K562 (cell line): ENCODE measurements around the gene KCNN4. TPM values are rescaled to one million over a fixed set of nuclear protein-coding genes. Genes with fewer than 3 reads are reported as not detected.
A peak's percentile ranks its signal among the peaks of the same experiment; 100 is the strongest.

Source experiments
- CC2D1A ChIP-seq: fragments of 450-650 bp; IDR thresholded peaks from 2 replicates; pipeline ENCODE4 v1.6.1; 2017; ENCODE audit warnings: mild to moderate bottlenecking
- CCNT2 ChIP-seq: IDR thresholded peaks from 2 replicates; pipeline ENCODE4 v1.6.1; 2011; ENCODE audit warnings: borderline replicate concordance, low read depth, mild to moderate bottlenecking, moderate library complexity, mixed read lengths, low read length; ENCODE audit not compliant: insufficient read length; ENCODE audit errors: extremely low read depth
- CTCFL ChIP-seq: IDR thresholded peaks from 2 replicates; pipeline ENCODE4 v1.6.1; 2011; ENCODE audit warnings: borderline replicate concordance, low read depth, mild to moderate bottlenecking, moderate library complexity, low read length; ENCODE audit not compliant: insufficient read depth, poor library complexity, severe bottlenecking
- DLX4 ChIP-seq: fragments of 250-450 bp; sonication (Bioruptor Pico); IDR thresholded peaks from 2 replicates; pipeline ENCODE4 v1.6.1; 2021; ENCODE audit warnings: mild to moderate bottlenecking
- ELK3 ChIP-seq: fragments of 450-650 bp; formaldehyde crosslinking; IDR thresholded peaks from 2 replicates; pipeline ENCODE4 v1.4.0; 2020; ENCODE audit warnings: mild to moderate bottlenecking
- ESRRA ChIP-seq: fragments of 450-650 bp; IDR thresholded peaks from 2 replicates; pipeline ENCODE4 v1.6.1; 2014; ENCODE audit warnings: low read depth, mild to moderate bottlenecking, moderate library complexity, borderline replicate concordance
- ETV5 ChIP-seq: sonication (generic); formaldehyde crosslinking; IDR thresholded peaks from 2 replicates; pipeline ENCODE4 v1.4.0; 2020; ENCODE audit warnings: low read depth, mild to moderate bottlenecking, missing genetic modification reagents
- FOXK1 ChIP-seq: sonication (generic); formaldehyde crosslinking; IDR thresholded peaks from 2 replicates; pipeline ENCODE4 v1.8.0; 2022; ENCODE audit warnings: missing genetic modification reagents, mild to moderate bottlenecking, borderline replicate concordance
- HBP1 ChIP-seq: fragments of 450-650 bp; formaldehyde crosslinking; IDR thresholded peaks from 2 replicates; pipeline ENCODE4 v1.4.0; 2022; ENCODE audit warnings: missing genetic modification characterization
- HDAC6 ChIP-seq: IDR thresholded peaks from 2 replicates; pipeline ENCODE4 v1.6.1; 2012; ENCODE audit warnings: low read depth, mild to moderate bottlenecking, control low read depth, inconsistent platforms, low read length, moderate library complexity
- HOXB6 ChIP-seq: fragments of 250-450 bp; sonication (Bioruptor Pico); IDR thresholded peaks from 2 replicates; pipeline ENCODE4 v1.5.1; 2022; ENCODE audit warnings: mild to moderate bottlenecking, borderline replicate concordance
- KDM1A ChIP-seq, 2 experiments: fragments of 450-650 bp; IDR thresholded peaks; 2 replicates each; pipeline ENCODE4 v1.6.1; 2016; ENCODE audit warnings: mild to moderate bottlenecking in 2 of 2
- PCBP1 ChIP-seq: fragments of 200-400 bp; formaldehyde crosslinking; IDR thresholded peaks from 2 replicates; pipeline ENCODE4 v1.6.1; 2018; ENCODE audit warnings: mild to moderate bottlenecking, low read depth, low read length; ENCODE audit not compliant: poor library complexity, severe bottlenecking
- PHF8 ChIP-seq: fragments of 200-600 bp; sonication (generic); IDR thresholded peaks from 2 replicates; pipeline ENCODE4 v1.6.1; 2012; ENCODE audit warnings: mixed run types, mild to moderate bottlenecking, inconsistent platforms, low read length, moderate library complexity, borderline replicate concordance
- POLR2A ChIP-seq: fragments of 450-650 bp; conservative IDR thresholded peaks from 2 replicates; pipeline ENCODE4 v1.6.1; 2016
- RBM22 ChIP-seq: fragments of 200-400 bp; formaldehyde crosslinking; IDR thresholded peaks from 2 replicates; pipeline ENCODE4 v1.6.1; 2018; ENCODE audit warnings: low read length, low read depth; ENCODE audit not compliant: poor library complexity, severe bottlenecking
- SMARCA5 ChIP-seq: fragments of 450-650 bp; IDR thresholded peaks from 2 replicates; pipeline ENCODE4 v1.6.1; 2016
- SNAPC5 ChIP-seq: fragments of 250-450 bp; sonication (Bioruptor Pico); IDR thresholded peaks from 2 replicates; pipeline ENCODE4 v1.8.0; 2021; ENCODE audit warnings: moderate library complexity, mild to moderate bottlenecking, inconsistent platforms
- STAT5A ChIP-seq: IDR thresholded peaks from 2 replicates; pipeline ENCODE4 v1.6.1; 2012; ENCODE audit warnings: low read length, inconsistent platforms, borderline replicate concordance
- TRIM24 ChIP-seq, 2 experiments: fragments of 450-650 bp; IDR thresholded peaks; 2 replicates each; pipeline ENCODE4 v1.6.1; 2016
- ZC3H11A ChIP-seq: IDR thresholded peaks from 2 replicates; pipeline ENCODE4 v1.6.1; 2012; ENCODE audit warnings: low read depth, low read length, improper control_type of control experiment
- ZNF140 ChIP-seq: fragments of 250-450 bp; sonication (Bioruptor Pico); IDR thresholded peaks from 2 replicates; pipeline ENCODE4 v1.8.0; 2021; ENCODE audit warnings: moderate library complexity, mild to moderate bottlenecking, inconsistent platforms
- ZNF695 ChIP-seq: fragments of 450-650 bp; formaldehyde crosslinking; IDR thresholded peaks from 2 replicates; pipeline ENCODE4 v1.4.0; 2020; ENCODE audit warnings: mild to moderate bottlenecking, moderate library complexity
- ZNF717 ChIP-seq: fragments of 250-450 bp; sonication (Bioruptor Pico); IDR thresholded peaks from 2 replicates; pipeline ENCODE4 v1.5.0; 2021
- ZNF780A ChIP-seq: fragments of 250-450 bp; sonication (Bioruptor Pico); IDR thresholded peaks from 2 replicates; pipeline ENCODE4 v1.5.0; 2021; ENCODE audit warnings: mild to moderate bottlenecking
- polyA plus RNA-seq, 8 experiments: library from polyadenylated mRNA; depleted of rRNA in 4 of 8; stranded (reverse) in 5 of 8; unstranded in 3 of 8; fragments of >200 nt; fragmentation: Nextera tagmentation in 2 of 8; fragmentation: Illumina TruSeq in 1 of 8; extraction: Ambion mirVana in 2 of 8; extraction: Trizol in 1 of 8; gene quantifications; 2 replicates each; pipeline versions ENCODE4 v1.2.1 to v1.2.3, GENCODE V29; 2011 to 2014; ENCODE audit warnings: inconsistent platforms in 1 of 8, missing spikeins in 1 of 8
- total RNA-seq, 7 experiments: library from RNA; depleted of rRNA in 6 of 7; stranded (reverse); fragments of >200 nt in 6 of 7; fragmentation: Illumina TruSeq in 2 of 7; extraction: Trizol in 2 of 7; gene quantifications; 2 replicates each; pipeline versions ENCODE4 v1.2.1 to v1.2.3, GENCODE V29; 2011 to 2021; ENCODE audit warnings: low replicate concordance in 1 of 7

Gene KCNN4
- total and polyA plus RNA-seq, 9 of the 15 experiments (the other 6 are each of a cell fraction or from before 2014, with no cell fraction given): 0.53 to 37.7 (median 25.9) TPM

- no peak for TF ChIP-seq DLX4 (CRISPR knock-in tag)
- no peak for TF ChIP-seq ZNF717 (CRISPR knock-in tag)
- TF ChIP-seq HOXB6 (CRISPR knock-in tag): no peak
- TF ChIP-seq SNAPC5: no peak
- TF ChIP-seq CCNT2: peak; percentile 75
- no peak for TF ChIP-seq ZC3H11A
- no peak for TF ChIP-seq HBP1
- TF ChIP-seq SMARCA5: no peak
- peak; percentile 82 for TF ChIP-seq ESRRA
- peak; percentile 16 for TF ChIP-seq PCBP1
- TF ChIP-seq TRIM24 (IDR thresholded peaks at IDR 0.05): peak in 1 of 2 experiments; percentile 27; a peak in 1 of 4 replicates
- peak; percentile 71; the same call in 1 of the 2 replicates for TF ChIP-seq FOXK1
- no peak for TF ChIP-seq HDAC6
- TF ChIP-seq ELK3: no peak
- peak; percentile 98 for TF ChIP-seq POLR2A
- TF ChIP-seq ZNF780A (CRISPR knock-in tag): no peak
- no peak for TF ChIP-seq CTCFL
- peak; percentile 84 for TF ChIP-seq PHF8
- no peak for TF ChIP-seq CC2D1A
- TF ChIP-seq ZNF140 (CRISPR knock-in tag): no peak
- no peak for TF ChIP-seq STAT5A
- no peak for TF ChIP-seq KDM1A (IDR thresholded peaks at IDR 0.05)
- TF ChIP-seq ETV5 (CRISPR knock-in tag): peak; percentile 54
- peak; percentile 48 for TF ChIP-seq RBM22
- TF ChIP-seq ZNF695 (CRISPR knock-in tag): no peak
These were observed 26.1 kb downstream of the KCNN4 start, which contains the start of gene SMG9 (continued) for GRCh38 chr19:43754503-43755255.
